Upper lobe of right lung (tissue), 1 donor: ENCODE results near the gene SRGAP3. TPM values are rescaled to one million over a fixed set of nuclear protein-coding genes. Genes with fewer than 3 reads are reported as not detected.

ENCODE experiments used
- ATAC-seq: fragments of 200-7000 bp; cut with Tn5 transposase; one replicate; pipeline ENCODE4 v1.9.1; 2020; ENCODE audit warnings: mild to moderate bottlenecking, moderate library complexity
- DNase-seq: peaks from one replicate; pipeline ENCODE4 v3.0.0-alpha.2; 2020
- H3K27ac ChIP-seq: fragments of 200-600 bp; one replicate; pipeline ENCODE4 v1.8.0; 2022
- H3K27me3 ChIP-seq: fragments of 200-600 bp; one replicate; pipeline ENCODE4 v1.8.0; 2022; ENCODE audit warnings: mild to moderate bottlenecking
- H3K36me3 ChIP-seq: fragments of 200-600 bp; one replicate; pipeline ENCODE4 v1.8.0; 2022
- H3K4me1 ChIP-seq: fragments of 200-600 bp; one replicate; pipeline ENCODE4 v1.8.0; 2022
- H3K4me3 ChIP-seq: fragments of 200-600 bp; one replicate; pipeline ENCODE4 v1.8.0; 2022; ENCODE audit warnings: mild to moderate bottlenecking
- H3K9me3 ChIP-seq: fragments of 200-600 bp; one replicate; pipeline ENCODE4 v1.8.0; 2022
- intact Hi-C: fragments of 100-400 bp; cut with DNase I; formaldehyde crosslinking; loops from one replicate; pipeline ENCODE4 v1.11.0; 2022
- total RNA-seq: library from RNA; stranded (reverse); fragmentation: NEBNext Ultra II Directional; extraction: Animal tissue kit (Norgen Biotek cat#: 25700); gene quantifications from one replicate; pipeline ENCODE4 v1.2.1, GENCODE V29; 2021
- TF ChIP-seq, protein P1 (sequence below): fragments of 200-600 bp; IDR thresholded peaks from one replicate; pipeline ENCODE4 v1.8.0; 2022; ENCODE audit warnings: antibody characterized with exemption
- donor health status: DM: no; HTN: yes; CAD: no; lungs with severe emphysema.

SRGAP3 gene
- total RNA-seq, 1 donor from 2014 or later, result 3.2 TPM

DNA sequence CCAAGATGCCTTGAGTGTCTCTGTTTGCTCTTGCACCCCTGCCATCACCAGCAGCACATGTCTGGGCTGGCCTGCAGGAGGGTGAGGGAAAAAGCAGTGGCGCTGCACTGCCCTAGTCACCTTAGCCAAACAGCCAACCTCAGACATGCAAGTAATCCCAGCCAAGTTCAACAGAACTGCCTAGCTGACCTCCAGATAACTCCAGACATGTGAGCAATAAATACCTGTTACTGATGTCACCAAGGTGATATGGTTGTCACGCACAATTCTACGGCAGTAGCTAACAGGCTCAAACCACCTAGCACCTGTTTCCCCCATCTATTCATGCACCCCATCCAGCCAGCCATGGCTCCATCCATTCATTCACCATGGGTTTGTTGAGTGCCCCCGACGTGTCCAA lies 99.9 kb downstream of the SRGAP3 start:
- TF ChIP-seq, protein P1, sequence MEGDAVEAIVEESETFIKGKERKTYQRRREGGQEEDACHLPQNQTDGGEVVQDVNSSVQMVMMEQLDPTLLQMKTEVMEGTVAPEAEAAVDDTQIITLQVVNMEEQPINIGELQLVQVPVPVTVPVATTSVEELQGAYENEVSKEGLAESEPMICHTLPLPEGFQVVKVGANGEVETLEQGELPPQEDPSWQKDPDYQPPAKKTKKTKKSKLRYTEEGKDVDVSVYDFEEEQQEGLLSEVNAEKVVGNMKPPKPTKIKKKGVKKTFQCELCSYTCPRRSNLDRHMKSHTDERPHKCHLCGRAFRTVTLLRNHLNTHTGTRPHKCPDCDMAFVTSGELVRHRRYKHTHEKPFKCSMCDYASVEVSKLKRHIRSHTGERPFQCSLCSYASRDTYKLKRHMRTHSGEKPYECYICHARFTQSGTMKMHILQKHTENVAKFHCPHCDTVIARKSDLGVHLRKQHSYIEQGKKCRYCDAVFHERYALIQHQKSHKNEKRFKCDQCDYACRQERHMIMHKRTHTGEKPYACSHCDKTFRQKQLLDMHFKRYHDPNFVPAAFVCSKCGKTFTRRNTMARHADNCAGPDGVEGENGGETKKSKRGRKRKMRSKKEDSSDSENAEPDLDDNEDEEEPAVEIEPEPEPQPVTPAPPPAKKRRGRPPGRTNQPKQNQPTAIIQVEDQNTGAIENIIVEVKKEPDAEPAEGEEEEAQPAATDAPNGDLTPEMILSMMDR, result no peak
- H3K4me3 ChIP-seq, result no peak overlapping the region
- DNase-seq (no peak), ATAC-seq (no peak)
- no peaks in the 10 kb centered on the region for H3K27me3 ChIP-seq
- H3K9me3 ChIP-seq, result no peaks in the 10 kb centered on the region
- intact Hi-C loops, result no loop called here
- H3K27ac ChIP-seq, result no peak overlapping the region
- H3K36me3 ChIP-seq, result no peaks in the 10 kb centered on the region
- H3K4me1 ChIP-seq, result no peaks in the 10 kb centered on the region

DNA sequence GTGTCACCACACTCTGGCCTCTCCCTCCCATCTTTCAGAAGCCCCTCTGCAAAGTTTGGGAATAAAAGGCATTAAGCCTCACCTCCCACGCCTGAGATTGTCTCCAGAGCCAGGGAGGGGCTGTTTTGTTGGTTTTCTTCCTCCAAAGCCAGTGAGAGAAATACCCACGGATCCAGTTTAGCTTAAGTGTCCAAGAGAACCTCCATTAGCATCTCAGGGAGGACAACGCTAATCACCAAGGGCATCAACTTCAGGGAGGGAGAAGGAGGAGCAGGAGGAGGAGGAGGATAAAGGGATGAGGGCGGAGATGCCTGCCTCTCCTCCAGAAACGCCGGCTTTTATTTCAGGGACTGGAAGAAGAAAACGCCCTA lies 101.6 kb downstream of the SRGAP3 start:
- Histone ChIP-seq H3K4me3 (no peak overlapping the region), H3K27ac (no peak overlapping the region), H3K9me3 (no peaks in the 10 kb centered on the region), H3K27me3 (no peaks in the 10 kb centered on the region), H3K4me1 (no peaks in the 10 kb centered on the region), H3K36me3 (no peaks in the 10 kb centered on the region)
- no peak for ATAC-seq
- TF ChIP-seq, protein P1, result no peak
- no peak for DNase-seq
- intact Hi-C loops, result no loop called here

DNA sequence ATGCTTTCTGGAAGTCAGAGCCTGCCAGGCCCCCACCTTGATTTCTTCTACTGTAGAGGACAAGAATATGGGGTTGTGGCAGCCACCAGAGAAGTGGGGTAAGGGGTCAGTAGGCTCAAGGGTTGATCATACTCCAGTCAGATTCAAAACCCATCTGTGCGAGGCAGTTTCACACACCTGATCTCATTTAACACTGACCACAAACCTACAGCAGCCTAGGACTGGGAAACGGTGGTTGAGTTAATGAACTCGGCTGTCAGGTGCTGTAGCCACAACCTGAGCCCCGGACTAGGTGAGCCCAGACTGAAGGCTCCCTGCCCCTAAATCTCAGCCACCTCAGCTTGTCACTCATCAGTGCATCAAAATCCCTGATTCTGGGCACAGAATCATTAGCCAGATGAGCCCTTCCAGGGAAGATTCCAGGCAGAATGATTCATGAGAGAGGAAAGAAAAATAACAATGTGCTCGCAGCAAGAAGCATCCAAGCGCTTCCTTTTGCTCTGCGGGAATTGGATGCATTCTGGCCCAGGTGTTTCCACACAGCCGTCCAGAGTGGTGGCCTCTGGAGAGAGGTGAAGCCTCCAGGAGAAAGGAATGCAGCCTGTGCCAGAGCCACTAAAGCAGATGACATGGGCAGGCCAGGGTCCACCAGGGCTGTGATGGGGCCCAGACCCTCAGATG lies 102.1 kb downstream of the SRGAP3 start:
- no peak for DNase-seq
- H3K27ac ChIP-seq, result no peak overlapping the region
- TF ChIP-seq, protein P1, result no peak
- no peaks in the 10 kb centered on the region for H3K9me3 ChIP-seq
- H3K27me3 ChIP-seq, result no peaks in the 10 kb centered on the region
- ATAC-seq, result no peak
- H3K36me3 ChIP-seq, result no peaks in the 10 kb centered on the region
- intact Hi-C loops, result no loop called here
- H3K4me3 ChIP-seq, result no peak overlapping the region
- no peaks in the 10 kb centered on the region for H3K4me1 ChIP-seq

DNA sequence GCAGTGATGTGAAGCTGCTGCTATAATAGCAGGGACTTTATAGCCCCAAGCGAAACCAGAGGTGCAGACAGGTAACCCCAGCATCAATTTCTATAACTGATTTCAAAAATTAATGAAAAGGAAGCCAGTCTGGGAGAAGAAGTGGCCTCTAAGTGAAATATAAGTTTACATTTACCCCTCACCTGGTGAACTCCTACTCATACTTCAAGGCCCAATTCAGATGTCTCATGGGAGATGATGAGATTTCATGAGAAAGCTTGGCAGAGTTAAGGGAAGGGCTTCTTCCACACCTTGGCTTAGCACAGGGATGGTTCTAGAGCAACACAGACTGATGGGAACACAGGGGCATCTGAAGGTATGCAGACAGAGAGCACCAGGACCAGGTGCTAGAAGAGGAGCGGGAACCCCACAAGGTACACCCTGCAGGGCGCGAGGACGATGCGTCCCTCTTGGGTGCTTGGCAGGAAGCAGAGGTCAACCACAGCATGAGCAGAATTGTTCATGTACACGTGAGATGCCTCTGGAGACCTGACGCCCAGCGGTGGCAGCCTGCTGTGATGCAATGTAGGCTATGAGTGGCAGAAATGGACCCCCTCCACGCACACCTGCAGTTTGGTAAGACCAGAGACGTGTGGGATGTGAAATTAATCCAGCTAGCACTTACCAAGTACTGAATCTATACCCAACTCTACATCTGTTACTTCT lies 102.9 kb downstream of the SRGAP3 start:
- no peak overlapping the region for H3K27ac ChIP-seq
- intact Hi-C loops, result no loop called here
- no peaks in the 10 kb centered on the region for H3K36me3 ChIP-seq
- H3K4me1 ChIP-seq, result no peaks in the 10 kb centered on the region
- H3K4me3 ChIP-seq, result no peak overlapping the region
- no peaks in the 10 kb centered on the region for H3K9me3 ChIP-seq
- no peak for DNase-seq
- TF ChIP-seq, protein P1, result no peak
- peak; percentile 32 for ATAC-seq
- no peaks in the 10 kb centered on the region for H3K27me3 ChIP-seq

DNA sequence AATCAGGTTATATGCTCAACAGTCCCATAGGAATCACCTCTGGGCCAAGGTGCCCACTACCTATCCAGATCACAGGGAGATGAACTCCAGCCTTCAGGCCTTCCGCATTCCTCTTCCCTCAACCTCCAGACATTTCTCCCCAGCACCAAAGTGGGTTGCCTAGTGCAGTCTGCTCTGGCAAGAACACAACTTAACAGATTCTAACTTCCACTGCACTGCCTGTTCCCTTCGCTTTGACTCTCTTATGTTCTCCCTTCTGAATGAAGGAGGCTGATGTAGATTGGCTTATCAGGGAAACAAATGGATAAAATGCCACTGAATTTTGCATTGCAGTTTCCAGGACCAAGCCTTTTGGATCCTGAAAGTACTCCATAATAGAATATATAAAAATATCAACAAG lies 106.3 kb downstream of the SRGAP3 start:
- ATAC-seq (no peak), DNase-seq (no peak)
- H3K27me3 ChIP-seq, result no peaks in the 10 kb centered on the region
- H3K4me1 ChIP-seq, result no peaks in the 10 kb centered on the region
- no peaks in the 10 kb centered on the region for H3K36me3 ChIP-seq
- H3K4me3 ChIP-seq, result no peak overlapping the region
- no peak overlapping the region for H3K27ac ChIP-seq
- intact Hi-C loops, result no loop called here
- H3K9me3 ChIP-seq, result no peaks in the 10 kb centered on the region
- TF ChIP-seq, protein P1, result no peak
